ENCODE measurements around the gene ZBTB34. TPM values are rescaled to one million over a fixed set of nuclear protein-coding genes. Genes with fewer than 3 reads are reported as not detected.
A peak's percentile ranks its signal among the peaks of the same experiment; 100 is the strongest.

ZBTB34 gene
- polyA plus RNA-seq, 3 donors = 3.2 to 15.3 (median 3.6) TPM

- Histone ChIP-seq H4K20me1 (ENCODE audit: insufficient read depth, low read length) (peaks cover 51% of the 10 kb centered on the region), H3K4me2 (replicated peaks; ENCODE audit: extremely low read depth, low read length, poor library complexity, severe bottlenecking) (no peak overlapping the region), H3K27me3 (ENCODE audit: control insufficient read depth in 2 of 2, insufficient read depth in 2 of 2, low read length in 2 of 2) (no peaks in the 10 kb centered on the region), H3K27ac (ENCODE audit: low read depth in 1 of 2, low read length in 2 of 2) (no peak overlapping the region), H3K4me1 (ENCODE audit: control insufficient read depth in 1 of 2, insufficient read depth in 2 of 2, low read length in 2 of 2) (peaks cover 11 to 21% of the 10 kb centered on the region in 2 donors), H3K9me3 (replicated peaks in 1 of 2; ENCODE audit: control insufficient read depth in 1 of 2, insufficient read depth in 1 of 2, low read length in 2 of 2) (no peaks in the 10 kb centered on the region), H3K36me3 (replicated peaks in 1 of 2; ENCODE audit: control insufficient read depth in 1 of 2, insufficient read depth in 2 of 2, low read length in 2 of 2) (peaks cover 13 to 20% of the 10 kb centered on the region in 2 donors), H3K79me2 (ENCODE audit: insufficient read depth, low read length) (peaks cover 24% of the 10 kb centered on the region), H3K9ac (ENCODE audit: insufficient read depth, low read length, poor library complexity, severe bottlenecking) (no peak overlapping the region), H2AFZ (ENCODE audit: insufficient read depth, low read depth, low read length, poor library complexity, severe bottlenecking) (no peak overlapping the region), H3K4me3 (replicated peaks in 1 of 3; ENCODE audit: low read depth in 2 of 3, low read length in 3 of 3) (no peak overlapping the region)
- DNase-seq = no peak
- Mint-ChIP-seq H3K4me3 (no peak overlapping the region), H3K36me3 (peaks cover 14 to 30% of the 10 kb centered on the region in 2 donors), H3K27ac (peak overlapping the region in 1 of 7 donors; percentile 14), H3K27me3 (ENCODE audit: low read depth in 3 of 3) (no peaks in the 10 kb centered on the region), H3K4me1 (peaks cover 35% of the 10 kb centered on the region), H3K9me3 (peaks cover 0 to 3% (median 0%) of the 10 kb centered on the region in 7 donors)
- WGBS (ENCODE audit: insufficient coverage) = 97% methylated on average over 6 of the region's 10 CpGs
- TF ChIP-seq, protein P1, sequence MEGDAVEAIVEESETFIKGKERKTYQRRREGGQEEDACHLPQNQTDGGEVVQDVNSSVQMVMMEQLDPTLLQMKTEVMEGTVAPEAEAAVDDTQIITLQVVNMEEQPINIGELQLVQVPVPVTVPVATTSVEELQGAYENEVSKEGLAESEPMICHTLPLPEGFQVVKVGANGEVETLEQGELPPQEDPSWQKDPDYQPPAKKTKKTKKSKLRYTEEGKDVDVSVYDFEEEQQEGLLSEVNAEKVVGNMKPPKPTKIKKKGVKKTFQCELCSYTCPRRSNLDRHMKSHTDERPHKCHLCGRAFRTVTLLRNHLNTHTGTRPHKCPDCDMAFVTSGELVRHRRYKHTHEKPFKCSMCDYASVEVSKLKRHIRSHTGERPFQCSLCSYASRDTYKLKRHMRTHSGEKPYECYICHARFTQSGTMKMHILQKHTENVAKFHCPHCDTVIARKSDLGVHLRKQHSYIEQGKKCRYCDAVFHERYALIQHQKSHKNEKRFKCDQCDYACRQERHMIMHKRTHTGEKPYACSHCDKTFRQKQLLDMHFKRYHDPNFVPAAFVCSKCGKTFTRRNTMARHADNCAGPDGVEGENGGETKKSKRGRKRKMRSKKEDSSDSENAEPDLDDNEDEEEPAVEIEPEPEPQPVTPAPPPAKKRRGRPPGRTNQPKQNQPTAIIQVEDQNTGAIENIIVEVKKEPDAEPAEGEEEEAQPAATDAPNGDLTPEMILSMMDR (IDR thresholded peaks at IDR 0.05) = no peak
- intact Hi-C loops (cut with micrococcal nuclease) = no loop called here
These were observed 26.5 kb downstream of the ZBTB34 start for GRCh38 chr9:126886897-126887296.

GRCh38 chr9:126891676-126892075 is 31.2 kb downstream of the ZBTB34 start:
- Histone ChIP-seq H4K20me1 (ENCODE audit: insufficient read depth, low read length) (peaks cover 4% of the 10 kb centered on the region), H2AFZ (ENCODE audit: insufficient read depth, low read depth, low read length, poor library complexity, severe bottlenecking) (no peak overlapping the region), H3K36me3 (replicated peaks in 1 of 2; ENCODE audit: control insufficient read depth in 1 of 2, insufficient read depth in 2 of 2, low read length in 2 of 2) (no peaks in the 10 kb centered on the region), H3K27ac (ENCODE audit: low read depth in 1 of 2, low read length in 2 of 2) (no peak overlapping the region), H3K4me3 (replicated peaks in 1 of 3; ENCODE audit: low read depth in 2 of 3, low read length in 3 of 3) (no peak overlapping the region), H3K9me3 (replicated peaks in 1 of 2; ENCODE audit: control insufficient read depth in 1 of 2, insufficient read depth in 1 of 2, low read length in 2 of 2) (no peaks in the 10 kb centered on the region), H3K9ac (ENCODE audit: insufficient read depth, low read length, poor library complexity, severe bottlenecking) (no peak overlapping the region), H3K4me1 (ENCODE audit: control insufficient read depth in 1 of 2, insufficient read depth in 2 of 2, low read length in 2 of 2) (peaks cover 0 to 4% of the 10 kb centered on the region in 2 donors), H3K27me3 (ENCODE audit: control insufficient read depth in 2 of 2, insufficient read depth in 2 of 2, low read length in 2 of 2) (no peaks in the 10 kb centered on the region), H3K79me2 (ENCODE audit: insufficient read depth, low read length) (no peaks in the 10 kb centered on the region), H3K4me2 (replicated peaks; ENCODE audit: extremely low read depth, low read length, poor library complexity, severe bottlenecking) (no peak overlapping the region)
- DNase-seq = no peak
- peaks cover 0 to 5% (median 1%) of the 10 kb centered on the region in 3 donors for H3K27me3 Mint-ChIP-seq (ENCODE audit: low read depth in 3 of 3)
- intact Hi-C loops (cut with micrococcal nuclease) = no loop called here
- TF ChIP-seq, protein P1 (IDR thresholded peaks at IDR 0.05) = no peak
- no CpG with 5 or more reads among the region's 3 CpGs for WGBS (ENCODE audit: insufficient coverage)
- H3K9me3 Mint-ChIP-seq = peaks cover 0 to 3% (median 0%) of the 10 kb centered on the region in 7 donors
- H3K36me3 Mint-ChIP-seq = no peaks in the 10 kb centered on the region
- no peak overlapping the region for H3K27ac Mint-ChIP-seq
- no peak overlapping the region for H3K4me3 Mint-ChIP-seq
- peaks cover 13% of the 10 kb centered on the region for H3K4me1 Mint-ChIP-seq
